Ishikawa (cell line): ENCODE data around the gene ANO9.

Source experiments
- CEBPB ChIP-seq: IDR thresholded peaks from 2 replicates; pipeline ENCODE4 v1.6.1; 2012
- EP300 ChIP-seq: IDR thresholded peaks from 2 replicates; pipeline ENCODE4 v1.6.1; 2012; ENCODE audit warnings: borderline replicate concordance
- FOXM1 ChIP-seq: IDR thresholded peaks from 2 replicates; pipeline ENCODE4 v1.6.1; 2012; ENCODE audit warnings: low read depth, borderline replicate concordance
- MAX ChIP-seq: IDR thresholded peaks from 2 replicates; pipeline ENCODE4 v1.6.1; 2012
- TAF1 ChIP-seq: IDR thresholded peaks from 2 replicates; pipeline ENCODE4 v1.6.1; 2012; ENCODE audit warnings: low read depth, mild to moderate bottlenecking
- TCF12 ChIP-seq: IDR thresholded peaks from 2 replicates; pipeline ENCODE4 v1.6.1; 2012; ENCODE audit warnings: low read depth
- YY1 ChIP-seq: IDR thresholded peaks from 2 replicates; pipeline ENCODE4 v1.6.1; 2012; ENCODE audit warnings: low read depth

- TF ChIP-seq YY1, result no peak
- TF ChIP-seq TAF1, result no peak
- no peak for TF ChIP-seq TCF12
- no peak for TF ChIP-seq CEBPB
- no peak for TF ChIP-seq FOXM1
- TF ChIP-seq EP300, result no peak
- no peak for TF ChIP-seq MAX
Observed at GRCh38 chr11:453564-453963, 11.8 kb upstream of the ANO9 start.
